GM19238 (cell line): ENCODE results near the gene ADGRF3.
"Not testable (repeated sequence)": the region's sequence is repeated elsewhere in the genome, so short reads cannot be mapped to it uniquely, and the experiment has no call there.

Experiments used
- DNase-seq: peaks from one replicate; pipeline ENCODE4 v3.0.0; 2011; ENCODE audit warnings: low spot score; ENCODE audit not compliant: insufficient read length

Gene ADGRF3, protein sequence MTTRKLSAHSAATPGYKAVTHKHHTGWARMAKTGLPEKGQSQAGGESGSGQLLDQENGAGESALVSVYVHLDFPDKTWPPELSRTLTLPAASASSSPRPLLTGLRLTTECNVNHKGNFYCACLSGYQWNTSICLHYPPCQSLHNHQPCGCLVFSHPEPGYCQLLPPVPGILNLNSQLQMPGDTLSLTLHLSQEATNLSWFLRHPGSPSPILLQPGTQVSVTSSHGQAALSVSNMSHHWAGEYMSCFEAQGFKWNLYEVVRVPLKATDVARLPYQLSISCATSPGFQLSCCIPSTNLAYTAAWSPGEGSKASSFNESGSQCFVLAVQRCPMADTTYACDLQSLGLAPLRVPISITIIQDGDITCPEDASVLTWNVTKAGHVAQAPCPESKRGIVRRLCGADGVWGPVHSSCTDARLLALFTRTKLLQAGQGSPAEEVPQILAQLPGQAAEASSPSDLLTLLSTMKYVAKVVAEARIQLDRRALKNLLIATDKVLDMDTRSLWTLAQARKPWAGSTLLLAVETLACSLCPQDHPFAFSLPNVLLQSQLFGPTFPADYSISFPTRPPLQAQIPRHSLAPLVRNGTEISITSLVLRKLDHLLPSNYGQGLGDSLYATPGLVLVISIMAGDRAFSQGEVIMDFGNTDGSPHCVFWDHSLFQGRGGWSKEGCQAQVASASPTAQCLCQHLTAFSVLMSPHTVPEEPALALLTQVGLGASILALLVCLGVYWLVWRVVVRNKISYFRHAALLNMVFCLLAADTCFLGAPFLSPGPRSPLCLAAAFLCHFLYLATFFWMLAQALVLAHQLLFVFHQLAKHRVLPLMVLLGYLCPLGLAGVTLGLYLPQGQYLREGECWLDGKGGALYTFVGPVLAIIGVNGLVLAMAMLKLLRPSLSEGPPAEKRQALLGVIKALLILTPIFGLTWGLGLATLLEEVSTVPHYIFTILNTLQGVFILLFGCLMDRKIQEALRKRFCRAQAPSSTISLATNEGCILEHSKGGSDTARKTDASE

GRCh38 chr2:26346454-26347053 is at the start of gene ADGRF3:
Gene ADGRF3, minus strand, starts transcription at chr2:26346789. Its CDS starts 555 bp downstream, at chr2:26346234.
- no peak for DNase-seq

DNA sequence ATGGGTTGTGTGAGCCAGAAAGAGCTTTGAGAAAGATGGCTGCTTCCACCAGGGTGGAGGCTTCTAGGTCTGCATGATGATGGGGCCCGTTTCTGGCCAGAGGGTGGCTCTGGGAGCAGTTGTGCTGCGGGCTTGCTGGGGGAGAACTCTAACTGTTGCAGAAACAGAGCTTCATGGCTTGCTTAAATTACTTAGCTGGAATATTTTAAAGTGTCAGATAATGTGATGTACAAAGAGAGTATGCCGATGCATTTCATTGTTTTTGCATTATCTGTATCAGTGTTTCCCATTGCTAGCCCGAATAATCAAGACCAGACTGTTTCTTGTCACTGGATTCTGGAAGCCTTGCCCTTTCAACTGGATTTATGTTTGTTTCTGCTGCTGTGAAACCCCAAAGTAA is 48.8 kb upstream of the ADGRF3 start:
- DNase-seq = no peak

DNA sequence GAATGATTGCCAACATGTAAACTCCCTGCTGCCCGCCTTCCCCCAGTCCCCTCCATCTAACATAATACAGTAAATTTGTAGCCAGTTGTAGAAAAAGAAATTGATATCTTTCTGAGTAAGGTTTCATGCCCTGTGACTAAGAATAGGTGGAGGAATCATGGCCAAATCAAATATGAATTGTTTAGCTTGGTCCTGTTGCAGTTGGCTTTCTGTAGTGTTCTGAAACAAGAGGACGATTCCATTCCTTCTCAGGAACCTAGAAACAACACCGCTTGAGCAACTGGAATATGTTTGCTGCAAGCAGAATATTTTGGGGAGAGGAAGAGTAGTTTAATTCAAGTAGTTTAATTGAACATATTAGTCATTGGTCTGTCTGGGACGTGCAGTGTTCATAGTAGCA is 48.1 kb upstream of the ADGRF3 start:
- DNase-seq = no peak

DNA sequence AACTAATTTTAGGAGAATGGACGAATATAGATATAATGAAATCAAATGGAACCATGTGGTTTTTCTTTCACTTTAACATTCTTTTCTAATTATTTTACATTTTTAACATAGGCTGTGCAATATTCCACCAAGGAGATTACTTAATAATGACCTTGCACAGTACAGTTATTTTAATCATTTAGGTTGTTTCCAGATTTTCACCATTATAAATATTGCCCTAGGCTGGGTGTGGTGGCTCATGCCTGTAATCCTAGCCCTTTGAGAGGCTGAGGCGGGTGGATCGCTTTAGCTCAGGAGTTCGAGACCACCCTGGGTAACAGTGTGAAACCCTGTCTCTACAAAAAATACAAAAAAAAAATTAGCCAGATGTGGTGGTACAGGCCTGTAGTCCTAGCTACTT is 40.6 kb upstream of the ADGRF3 start:
- DNase-seq = no peak

DNA sequence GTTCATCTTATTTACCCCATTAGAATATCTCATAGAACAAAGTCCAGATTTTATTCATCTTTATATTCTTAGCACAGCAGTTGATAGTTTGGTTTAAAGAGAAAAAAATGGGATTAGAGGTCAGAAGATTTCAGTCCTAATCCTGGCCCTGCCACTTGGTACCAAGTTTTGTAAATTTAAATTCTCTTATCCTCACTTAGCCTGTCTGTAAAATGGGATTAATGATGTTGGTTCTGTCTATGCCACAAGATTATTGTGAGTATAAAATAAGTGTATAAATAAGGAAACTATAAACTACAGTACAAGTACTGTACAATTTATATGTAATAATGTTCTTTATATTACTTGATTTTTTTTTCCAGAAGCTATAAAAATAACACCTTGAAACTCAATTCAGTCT is 38.0 kb upstream of the ADGRF3 start:
- DNase-seq = no peak

DNA sequence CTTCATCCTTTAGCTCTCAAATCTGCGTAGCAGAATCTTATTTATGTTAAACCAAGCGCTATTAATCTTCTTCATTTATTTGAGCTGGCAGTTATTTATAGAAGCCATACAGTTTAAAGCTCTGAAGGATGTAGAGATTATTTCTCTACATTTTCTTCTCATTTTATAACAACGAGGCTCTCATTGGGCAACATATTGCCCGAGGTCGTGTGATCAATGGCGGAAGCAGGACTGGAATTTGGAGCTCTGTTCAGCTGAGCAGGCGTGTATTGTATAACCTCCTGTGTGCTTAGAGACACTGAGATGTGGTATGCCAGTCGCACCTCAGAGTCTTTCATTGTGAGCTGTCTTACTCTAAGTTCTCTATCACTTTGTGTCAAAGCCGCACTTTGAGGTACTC is 37.6 kb upstream of the ADGRF3 start:
- no peak for DNase-seq

DNA sequence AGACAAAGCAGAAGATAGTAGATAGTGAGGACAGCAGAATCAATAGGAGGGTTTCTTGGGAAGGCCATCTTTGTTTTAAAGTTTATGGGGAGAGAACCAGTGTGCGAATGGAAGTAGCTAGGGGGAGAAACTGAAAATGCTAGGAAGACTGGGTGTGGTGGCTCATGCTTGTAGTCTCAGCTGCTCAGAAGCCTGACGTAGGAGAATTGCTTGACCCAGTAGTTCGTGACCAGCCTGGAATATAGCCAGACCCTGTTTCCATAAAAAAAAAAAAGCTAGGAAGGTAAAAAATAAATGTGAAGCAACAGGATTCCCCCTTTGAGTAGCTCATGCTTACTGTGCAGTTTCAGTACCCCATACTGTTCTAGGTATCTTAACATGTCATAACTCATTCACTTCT is 36.0 kb upstream of the ADGRF3 start:
- no peak for DNase-seq

DNA sequence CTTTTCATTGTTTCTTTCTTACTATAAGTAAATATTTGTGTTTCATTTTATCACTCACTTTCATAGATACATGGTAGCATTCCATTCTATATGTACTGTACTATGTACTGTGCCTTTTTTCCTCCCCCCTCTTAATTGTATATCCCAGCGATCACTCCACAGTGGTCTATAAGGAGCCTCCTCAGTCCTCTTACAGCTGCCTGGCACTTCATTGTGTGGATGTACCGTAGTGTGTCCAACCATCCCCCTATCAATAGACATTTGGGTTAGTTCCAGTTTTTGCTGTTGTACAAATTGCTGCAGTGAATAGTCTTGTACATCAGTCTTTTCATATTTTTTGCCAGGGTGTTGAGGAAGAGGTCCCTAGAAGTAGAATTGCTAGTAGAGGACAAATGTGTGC is 33.7 kb upstream of the ADGRF3 start:
- no peak for DNase-seq

GRCh38 chr2:26376799-26377198 is 30.2 kb upstream of the ADGRF3 start:
- DNase-seq = no peak

GRCh38 chr2:26370909-26371308 is 24.3 kb upstream of the ADGRF3 start:
- not testable (repeated sequence) for DNase-seq

DNA sequence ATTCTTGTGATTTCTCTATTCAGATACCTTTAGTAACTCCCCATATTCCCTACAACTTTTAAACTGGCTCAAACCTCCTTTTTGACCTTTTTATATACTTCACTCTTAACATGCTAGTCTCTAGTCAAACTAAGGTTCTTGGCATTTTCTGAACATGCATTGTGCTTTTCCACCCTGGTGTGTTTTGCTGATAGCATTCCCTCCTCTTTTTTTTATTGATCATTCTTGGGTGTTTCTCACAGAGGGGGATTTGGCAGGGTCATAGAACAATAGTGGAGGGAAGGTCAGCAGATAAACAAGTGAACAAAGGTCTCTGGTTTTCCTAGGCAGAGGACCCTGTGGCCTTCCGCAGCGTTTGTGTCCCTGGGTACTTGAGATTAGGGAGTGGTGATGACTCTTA is 23.1 kb upstream of the ADGRF3 start:
- DNase-seq = not testable (repeated sequence)

GRCh38 chr2:26366957-26367356 is 20.4 kb upstream of the ADGRF3 start:
- DNase-seq = no peak

- DNase-seq = no peak
These were observed 18.1 kb upstream of the ADGRF3 start for GRCh38 chr2:26364669-26365068.

- DNase-seq = no peak
These were observed 17.4 kb upstream of the ADGRF3 start for GRCh38 chr2:26363958-26364357.

GRCh38 chr2:26363323-26363722 is 16.7 kb upstream of the ADGRF3 start:
- DNase-seq = no peak

DNA sequence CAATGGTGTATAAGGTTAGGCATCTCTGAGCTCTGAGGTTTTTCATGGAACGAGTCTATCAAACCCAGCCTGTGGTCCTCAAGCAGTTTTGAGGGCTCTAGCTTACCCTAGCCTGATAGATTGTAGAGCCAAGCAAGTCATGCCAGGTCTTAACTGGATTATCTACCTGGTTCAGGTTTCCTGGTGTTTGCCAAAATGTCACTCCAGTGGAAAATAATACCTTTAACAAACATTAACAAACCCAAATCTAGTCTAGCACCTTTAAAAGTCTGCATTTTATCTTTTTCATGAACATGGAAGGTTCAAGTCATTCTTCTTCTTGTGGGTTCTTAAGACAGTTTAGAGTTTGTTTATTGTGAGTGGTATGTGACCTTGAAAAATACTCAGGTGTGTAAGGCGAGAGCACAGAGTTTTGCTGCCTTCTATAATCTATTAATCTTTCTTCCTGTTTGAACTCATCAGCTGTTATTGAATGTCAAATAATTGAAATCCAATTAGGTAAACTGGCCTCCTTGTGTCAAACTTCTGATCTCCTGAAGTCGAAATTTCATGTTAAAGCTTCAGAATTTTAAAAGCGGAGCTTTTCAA is 13.4 kb upstream of the ADGRF3 start:
- no peak for DNase-seq

DNA sequence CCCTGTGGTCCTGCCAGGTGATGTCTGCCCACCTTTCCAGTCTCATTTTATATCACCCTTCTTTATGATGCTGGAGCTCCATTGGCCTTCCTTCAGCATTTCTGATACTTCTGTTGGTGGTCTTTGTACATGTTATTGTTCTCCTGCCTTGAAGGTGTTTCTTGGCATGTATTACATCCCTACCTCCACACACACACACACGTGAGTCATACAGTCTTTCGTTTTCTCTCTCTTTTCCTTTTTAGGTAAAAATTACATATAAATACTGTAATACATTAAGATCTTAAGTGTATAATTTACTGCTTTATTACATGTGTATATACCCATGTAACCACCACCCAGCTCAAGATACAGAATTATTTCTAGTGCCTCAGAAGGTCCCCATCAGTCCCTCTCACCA is 10.2 kb upstream of the ADGRF3 start:
- DNase-seq = no peak

DNA sequence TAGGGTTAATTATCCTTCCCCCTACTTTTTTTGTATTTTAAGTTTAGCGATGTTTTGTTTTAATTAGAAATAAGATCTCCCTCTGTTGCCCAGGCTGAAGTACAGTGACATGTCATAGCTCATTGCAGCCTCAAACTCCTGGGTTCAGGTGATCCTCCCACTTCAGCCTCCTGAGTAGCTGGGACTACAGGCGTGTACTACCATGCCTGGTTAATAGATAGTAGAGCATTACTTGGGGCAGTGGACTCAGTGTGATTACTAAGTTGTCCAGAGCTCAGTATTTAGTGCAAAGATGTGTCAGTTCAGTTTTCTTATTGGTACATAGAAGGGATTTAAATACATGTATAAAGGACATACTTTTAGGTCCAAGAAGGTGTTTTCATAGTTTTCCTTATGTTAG is 9.5 kb upstream of the ADGRF3 start:
- no peak for DNase-seq

DNA sequence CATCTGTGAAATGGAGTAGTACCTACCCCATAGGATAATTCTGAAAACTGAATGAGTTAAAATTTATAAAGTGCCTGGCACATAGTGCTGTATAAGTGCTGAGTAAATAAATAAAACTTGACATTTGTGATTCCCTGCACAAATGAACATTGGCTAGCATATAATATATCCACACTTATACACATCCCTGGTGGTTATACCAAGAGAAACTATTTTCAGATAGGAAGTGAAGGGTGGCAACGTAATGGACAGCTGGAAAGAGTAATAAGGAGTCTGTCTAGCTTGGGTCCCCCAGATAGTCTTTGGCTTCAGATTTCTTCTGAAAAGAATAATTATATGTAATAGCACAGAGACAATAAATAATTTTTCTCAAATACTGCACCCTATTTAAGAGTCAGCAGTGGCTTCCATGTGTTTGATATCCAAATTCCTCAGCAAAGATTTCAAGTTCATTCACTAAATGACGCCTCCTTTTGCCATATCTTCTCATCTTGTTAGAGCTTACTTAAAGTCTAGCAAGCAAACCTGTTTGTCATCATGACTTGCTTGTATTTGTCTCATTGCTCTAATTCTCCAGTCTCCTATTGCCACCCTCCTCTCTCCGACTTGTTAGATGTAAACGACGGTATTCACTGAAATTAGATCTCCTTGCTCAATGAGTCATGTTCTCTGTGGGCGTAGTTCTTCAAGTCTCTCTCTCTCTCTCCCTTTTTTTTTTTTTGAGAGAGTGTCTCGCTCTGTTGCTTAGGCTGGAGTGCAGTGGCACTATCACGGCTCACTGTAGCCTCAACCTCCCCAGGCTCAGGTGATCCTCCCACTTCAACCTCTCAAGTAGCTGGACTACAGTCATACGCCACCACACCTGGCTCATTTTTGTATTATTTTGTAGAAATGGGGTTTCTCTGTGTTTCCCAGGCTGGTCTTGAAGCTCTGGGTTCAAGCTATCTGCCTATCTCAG is 8.7 kb upstream of the ADGRF3 start:
- DNase-seq = no peak

GRCh38 chr2:26354469-26354868 is 7.9 kb upstream of the ADGRF3 start:
- not testable (repeated sequence) for DNase-seq
